Activated CD8-positive, alpha-beta memory T cell treated with anti-CD3 and anti-CD28 coated beads for 1 hour (primary cell): ENCODE measurements around the gene SLC8A3.

ENCODE experiments used
- DNase-seq, 2 donors: peaks; one replicate each; pipeline ENCODE4 v3.0.0-alpha.2; 2020; ENCODE audit warnings: low read depth in 1 of 2; ENCODE audit errors: extremely low read depth in 1 of 2

SLC8A3 gene

GRCh38 chr14:70077005-70077404, 111.7 kb downstream of the SLC8A3 start:
- no peak for DNase-seq

DNA sequence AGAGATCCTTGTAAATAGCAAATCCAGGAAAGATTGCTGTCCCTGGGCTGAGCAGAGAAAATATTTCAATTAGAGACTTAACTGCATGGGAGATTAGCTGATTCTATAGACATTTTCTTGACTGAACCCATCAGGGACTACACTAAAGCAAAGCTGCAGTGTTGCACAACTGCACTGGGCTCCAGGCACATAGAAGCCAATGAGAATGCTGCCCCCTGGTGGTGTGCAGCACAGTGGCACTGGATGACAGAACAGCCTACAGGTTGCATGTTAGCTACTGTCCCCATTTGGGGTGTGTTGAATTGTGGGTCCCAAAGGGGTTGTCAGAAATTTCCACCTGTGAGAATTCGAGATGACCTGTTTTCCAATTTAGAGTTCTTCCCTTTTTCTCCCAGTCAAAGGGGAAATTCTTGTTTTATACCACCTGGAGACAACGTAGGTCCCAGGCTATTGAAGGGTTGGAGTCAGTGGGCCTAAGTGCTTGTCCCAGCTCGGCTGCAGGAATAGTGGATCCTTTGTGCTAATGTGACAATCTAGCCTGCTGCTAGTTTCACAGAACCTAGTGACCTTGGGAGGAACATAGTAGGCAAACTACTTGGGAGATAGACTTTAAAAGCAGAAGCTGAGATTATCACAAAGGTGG, 114.7 kb downstream of the SLC8A3 start:
- no peak for DNase-seq

GRCh38 chr14:70069186-70069585, 119.6 kb downstream of the SLC8A3 start:
- DNase-seq = no peak

- no peak for DNase-seq
Observed at GRCh38 chr14:70067810-70068209, 120.9 kb downstream of the SLC8A3 start.

GRCh38 chr14:70064136-70064865, 124.5 kb downstream of the SLC8A3 start:
- DNase-seq = no peak

DNA sequence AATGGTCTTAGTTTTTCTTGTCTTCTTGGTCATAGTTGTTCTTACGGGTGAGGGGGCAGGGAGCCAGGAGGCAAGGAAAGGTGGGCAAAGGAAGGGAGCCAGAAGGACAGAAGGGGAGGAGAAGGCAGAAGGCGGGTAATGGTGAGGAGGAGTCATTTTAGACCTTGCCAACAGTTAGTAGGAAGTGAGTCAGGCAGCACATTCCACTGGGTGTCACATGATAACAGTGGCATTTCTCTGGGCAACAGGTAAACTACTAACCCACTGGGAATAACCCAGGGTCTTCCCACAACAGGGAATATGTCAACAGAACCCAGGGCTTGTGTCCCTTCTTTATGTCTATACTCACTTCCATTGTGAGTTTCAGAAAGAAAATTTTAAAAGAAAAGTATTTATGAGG, 127.6 kb downstream of the SLC8A3 start:
- no peak for DNase-seq

DNA sequence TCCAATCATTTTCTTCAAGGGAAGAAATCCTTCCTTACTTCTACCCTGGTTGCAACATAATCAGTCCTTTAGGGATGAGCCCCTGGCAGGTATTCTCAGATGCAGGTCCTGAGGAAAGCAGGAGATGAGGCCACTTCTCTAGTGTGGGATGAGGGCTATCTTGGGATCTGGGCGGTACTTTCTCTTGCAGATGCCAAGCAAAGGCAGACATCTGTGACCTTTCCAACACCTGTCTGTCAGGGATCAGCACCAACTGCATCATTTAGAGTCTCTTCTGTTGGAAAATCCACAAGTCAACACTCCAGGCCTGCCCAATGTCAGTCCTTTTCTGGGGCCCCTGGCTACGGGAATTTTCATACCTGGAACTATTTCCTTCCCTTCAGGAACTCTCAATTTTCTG, 129.2 kb downstream of the SLC8A3 start:
- no peak for DNase-seq

DNA sequence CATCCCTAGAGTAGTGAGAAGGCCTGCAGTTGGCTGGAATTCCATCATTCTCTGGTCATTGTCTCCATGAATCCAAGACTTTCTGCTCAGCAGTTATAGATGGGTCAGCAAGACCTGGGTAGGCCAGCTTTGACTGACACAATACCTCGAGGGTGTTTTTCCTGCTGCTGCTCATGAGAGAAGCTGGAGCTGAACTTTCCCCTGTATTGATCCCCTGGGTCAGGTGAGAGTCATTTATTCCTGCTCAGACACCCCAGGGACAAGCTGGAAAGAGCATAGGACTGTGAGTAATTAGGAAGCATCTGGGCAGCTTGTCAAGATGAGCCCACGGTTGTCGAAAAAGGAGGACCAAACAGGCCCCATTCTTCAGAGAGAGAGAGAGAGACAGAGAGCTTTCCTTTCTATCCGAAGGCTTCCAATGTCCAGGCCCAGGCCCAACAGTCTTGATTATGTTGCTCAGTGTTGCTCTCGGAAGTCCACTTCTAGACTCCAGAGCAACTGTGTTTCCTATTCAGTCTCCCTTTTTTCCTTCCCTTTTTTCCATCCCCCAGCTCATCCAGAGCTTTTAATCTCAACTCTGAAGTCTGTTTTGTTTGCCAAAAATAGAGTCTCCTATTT, 131.1 kb downstream of the SLC8A3 start:
- no peak for DNase-seq

GRCh38 chr14:70052990-70053389, 135.8 kb downstream of the SLC8A3 start:
- no peak for DNase-seq

DNA sequence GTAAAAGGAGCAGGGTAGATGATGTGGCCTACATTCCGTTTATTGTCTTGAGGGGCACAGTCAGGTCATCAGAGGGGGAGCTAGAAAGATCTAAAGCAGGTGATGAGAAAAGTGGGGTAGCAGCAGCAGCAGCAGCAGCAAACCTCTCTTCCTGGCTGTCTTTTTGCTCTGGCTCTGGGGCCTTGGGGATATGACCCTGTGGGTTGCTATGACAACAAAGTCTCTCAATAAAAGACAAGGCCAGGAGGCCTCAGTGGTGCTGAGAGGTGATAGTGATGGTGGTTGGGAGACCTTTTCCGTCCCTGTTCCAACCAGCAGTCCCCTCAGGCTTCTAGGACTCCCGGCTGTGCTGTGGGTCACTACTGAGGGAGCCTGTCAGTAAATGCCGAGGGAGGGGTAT, 138.6 kb downstream of the SLC8A3 start:
- DNase-seq = no peak

DNA sequence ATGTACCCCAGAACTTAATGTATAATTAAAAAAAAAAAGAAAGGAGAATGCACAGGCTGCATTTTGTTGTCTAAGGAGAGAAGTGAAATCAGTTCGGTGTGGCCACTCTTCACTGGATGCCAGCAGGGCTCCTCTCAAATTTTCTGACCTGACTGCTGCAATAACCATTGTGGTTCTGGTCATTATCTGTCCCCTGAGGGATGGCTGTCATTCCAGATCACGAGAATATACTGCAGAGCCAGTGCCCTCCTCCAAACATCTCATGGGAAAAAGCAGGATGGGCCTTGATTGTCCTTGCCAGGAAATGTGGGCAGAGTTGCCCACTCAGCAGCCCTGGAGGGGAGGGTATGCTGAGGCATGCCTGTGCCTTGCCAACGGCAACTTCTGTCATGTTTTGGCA, 139.1 kb downstream of the SLC8A3 start:
- DNase-seq = no peak

DNA sequence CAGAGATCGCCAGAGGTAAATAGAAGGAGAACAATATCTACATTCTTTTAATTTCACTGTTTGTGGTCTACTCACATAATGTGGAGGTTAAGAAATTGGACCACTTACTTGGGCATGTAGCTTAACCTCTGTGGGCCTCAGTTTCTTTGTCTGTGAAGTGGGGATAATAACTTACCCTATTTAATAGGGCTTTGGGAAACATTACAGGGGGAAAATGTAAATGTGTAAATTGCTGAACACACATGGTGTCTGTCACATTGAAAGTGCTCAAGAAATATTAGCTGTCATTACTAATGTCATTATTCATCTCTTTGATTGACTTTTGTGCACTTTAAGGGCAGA, 140.5 kb downstream of the SLC8A3 start:
- DNase-seq = no peak

DNA sequence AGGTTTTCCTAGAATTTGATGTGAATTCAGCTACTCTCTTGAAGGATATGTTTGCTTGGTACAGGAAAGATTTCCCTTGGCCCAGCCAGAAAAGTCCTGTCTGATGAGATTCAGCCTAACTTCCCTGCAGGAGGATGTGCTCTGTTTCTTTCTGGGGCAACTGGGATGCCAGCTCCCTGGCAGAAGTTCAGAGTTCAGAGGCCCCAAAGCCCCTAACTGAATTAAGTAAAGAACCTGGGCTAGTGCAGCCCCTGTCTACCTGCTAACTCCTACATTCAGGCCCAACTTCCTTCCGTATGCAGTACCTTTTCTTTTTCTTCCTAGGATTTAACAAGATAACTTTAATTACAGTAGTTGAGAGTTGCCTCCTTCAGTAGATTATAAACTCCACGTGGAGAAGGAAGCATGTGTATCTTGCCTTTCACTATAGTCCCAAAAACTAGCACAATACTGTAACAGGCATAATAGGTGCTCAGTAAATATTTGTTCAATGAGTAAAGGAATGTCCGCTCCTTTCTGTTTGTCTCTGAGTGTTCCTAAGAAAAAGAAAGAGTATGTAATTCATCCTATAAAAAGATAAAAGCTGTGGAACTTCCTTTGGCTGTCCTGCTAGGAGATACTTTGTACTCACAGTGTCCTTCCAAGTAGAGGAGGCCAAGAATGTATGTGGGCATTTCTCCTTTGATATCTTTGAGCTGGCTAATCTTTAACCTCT, 141.0 kb downstream of the SLC8A3 start:
- DNase-seq = no peak

- no peak for DNase-seq
Observed at GRCh38 chr14:70045844-70046535, 142.8 kb downstream of the SLC8A3 start.

DNA sequence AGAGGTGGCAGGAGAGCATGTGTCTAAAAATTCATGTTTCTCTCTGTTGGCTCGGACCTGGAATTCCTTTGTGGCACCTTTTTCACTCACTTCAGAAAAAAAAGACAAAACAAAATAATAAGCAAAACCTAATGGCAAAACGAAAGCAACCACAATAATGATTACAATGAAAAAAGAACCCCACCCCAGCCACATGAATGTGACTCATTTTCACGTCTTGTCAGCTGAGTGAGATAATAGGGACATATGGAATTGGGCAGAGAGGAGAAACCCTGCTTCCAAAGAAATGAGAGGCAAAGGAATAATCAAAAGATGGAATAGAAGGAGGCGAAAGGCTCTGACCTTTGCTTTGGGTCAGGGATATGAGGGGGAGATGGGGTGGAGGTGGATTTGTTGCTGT, 143.4 kb downstream of the SLC8A3 start:
- no peak for DNase-seq

GRCh38 chr14:70043001-70043400, 145.8 kb downstream of the SLC8A3 start:
- DNase-seq = no peak

GRCh38 chr14:70036665-70037064, 152.1 kb downstream of the SLC8A3 start:
- no peak for DNase-seq

GRCh38 chr14:70034257-70034656, 154.5 kb downstream of the SLC8A3 start:
- DNase-seq = no peak

DNA sequence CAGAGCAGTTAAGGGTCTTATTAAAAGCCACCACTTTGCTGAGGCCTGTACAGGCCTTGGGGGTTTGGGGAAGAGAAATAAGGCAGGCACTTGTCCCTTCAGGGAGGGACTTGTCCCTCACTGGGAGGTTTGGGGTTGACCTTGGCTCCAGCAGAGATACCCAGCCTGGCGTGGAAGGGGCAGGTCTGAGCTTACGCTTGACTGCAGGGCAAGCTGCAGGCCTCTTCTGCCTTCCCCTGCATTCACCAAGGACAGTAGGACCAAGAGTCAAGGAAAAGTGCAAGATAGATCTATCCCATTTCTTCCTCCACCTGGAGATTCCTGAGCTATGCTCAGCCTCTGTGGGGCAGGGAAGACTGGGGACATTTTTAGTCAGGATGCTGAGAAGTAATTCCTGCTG, 155.2 kb downstream of the SLC8A3 start:
- DNase-seq = no peak

DNA sequence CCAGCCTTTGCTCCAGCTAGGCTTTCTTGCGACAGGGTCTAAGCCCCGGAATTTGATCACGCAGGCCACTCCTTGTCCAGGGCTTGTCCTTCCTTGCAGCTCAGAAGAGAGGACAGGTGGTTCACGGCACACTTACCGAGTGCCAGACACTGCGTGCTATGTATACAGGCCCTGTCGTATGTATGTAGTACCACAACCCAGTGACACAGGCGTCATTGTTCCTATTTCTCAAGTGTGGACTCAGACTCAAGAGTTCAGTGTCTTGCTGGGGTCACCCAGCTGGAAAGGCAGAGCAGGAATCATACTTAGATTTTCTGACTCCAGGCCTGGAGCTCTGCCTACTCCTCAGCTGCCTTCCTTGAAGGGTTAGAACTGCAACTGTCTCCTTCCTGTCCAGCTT, 155.6 kb downstream of the SLC8A3 start:
- DNase-seq = no peak

DNA sequence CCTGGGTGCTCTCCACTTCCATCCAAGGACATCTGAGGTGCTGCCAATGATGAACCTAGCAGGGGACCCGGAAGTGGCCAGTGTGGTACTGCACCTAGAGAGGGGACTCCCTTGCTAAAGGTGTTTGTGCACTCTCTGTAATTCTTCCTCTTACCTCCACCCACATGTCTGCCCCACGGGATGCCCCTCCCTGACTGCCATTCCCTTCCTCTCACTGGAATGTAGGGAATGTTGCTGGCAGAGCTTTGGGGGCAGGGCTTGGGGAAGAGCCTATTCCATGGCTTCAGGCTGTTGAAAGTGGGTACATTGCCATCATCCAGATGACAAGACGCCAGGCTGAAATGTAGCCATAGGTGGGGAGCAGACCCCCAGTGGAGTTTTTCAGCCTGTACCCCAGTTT, 156.3 kb downstream of the SLC8A3 start:
- DNase-seq = no peak
